ENCODE results near the gene CCDC88C.
"Not testable (repeated sequence)": the region's sequence is repeated elsewhere in the genome, so short reads cannot be mapped to it uniquely, and the experiment has no call there.

The CCDC88C gene

DNA sequence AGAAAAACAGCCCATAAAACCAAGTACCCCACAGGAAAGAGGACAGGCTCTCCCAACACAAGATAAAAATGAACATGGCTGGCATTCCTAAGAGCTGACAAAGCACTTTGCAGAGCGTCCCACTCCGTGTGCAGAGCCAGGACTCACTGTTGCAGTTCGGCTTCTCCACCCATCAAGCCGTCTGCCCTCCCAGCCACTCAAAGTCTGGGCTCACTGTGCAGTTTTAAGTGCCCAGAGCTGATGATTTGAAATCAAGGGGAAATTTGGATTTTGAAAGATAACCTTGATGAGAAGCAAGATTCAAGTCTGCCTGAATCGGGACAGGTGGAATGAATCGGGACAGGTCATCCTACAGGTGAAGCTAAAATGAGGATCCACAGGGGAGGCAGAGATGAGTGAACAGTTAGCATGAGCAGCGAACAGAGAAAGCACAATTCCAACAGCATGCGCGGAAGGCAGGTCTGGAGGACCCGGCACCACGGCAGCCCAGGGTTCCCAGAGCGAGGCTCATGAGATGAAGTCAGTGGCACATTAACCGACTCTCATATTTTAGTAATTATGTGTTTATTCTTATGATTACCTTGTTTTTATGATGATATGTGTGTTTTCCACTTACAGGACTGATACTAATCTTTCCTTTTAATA lies 133.4 kb downstream of the CCDC88C start:
- no peak for DNase-seq

DNA sequence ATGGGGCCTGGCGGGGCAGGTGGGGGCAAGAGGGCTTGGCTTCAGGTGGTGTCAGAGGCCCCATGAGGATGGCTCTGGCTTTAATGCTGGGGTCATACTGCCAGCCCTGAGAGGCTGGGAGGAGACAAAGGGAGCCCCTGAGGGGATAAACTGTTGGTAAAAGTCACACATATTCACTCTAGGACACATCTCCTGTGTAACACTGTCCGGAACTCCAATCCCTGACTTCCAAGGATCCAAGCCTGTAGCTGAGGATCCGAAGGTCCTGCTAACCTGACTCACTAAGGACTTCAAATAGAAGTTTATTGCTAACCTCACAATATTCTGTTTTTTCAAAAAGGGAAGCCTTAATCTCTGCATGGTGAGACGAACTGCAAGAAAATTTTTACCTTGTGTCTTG lies 134.0 kb downstream of the CCDC88C start:
- no peak for DNase-seq

DNA sequence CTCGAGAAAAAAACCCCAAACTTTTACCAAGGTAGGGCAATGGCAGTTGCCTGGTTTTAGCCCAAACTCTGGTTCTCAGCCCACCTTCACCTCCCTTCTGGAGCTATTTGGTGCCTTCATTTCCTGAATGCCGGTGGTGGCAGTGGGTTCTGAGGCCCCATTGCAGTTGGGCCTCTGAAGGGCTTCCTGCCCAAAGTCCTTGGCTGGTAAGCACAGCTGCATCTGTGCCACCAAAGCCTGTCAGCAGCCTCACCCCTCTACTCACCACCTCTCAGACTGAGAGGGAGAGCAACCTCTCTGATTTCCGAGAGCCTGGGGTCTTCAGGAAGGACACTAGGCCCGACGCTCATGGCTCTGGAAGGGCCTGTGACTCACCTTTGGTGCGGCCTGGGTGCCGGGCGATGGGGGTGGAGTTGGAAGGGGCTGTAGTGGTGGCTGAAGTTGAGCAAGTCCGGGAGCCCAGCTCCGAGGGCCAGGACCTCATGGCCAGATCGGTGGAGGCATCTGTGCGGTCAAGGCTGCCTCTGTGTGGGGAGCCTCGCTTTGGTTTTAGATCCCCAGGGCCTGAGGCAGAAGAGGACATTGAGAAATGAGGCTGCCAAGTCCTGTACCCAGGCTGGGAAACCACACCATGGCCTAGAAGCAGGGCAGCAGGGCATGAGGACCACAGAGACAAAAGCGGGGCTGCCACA lies 134.5 kb downstream of the CCDC88C start:
- no peak for DNase-seq

DNA sequence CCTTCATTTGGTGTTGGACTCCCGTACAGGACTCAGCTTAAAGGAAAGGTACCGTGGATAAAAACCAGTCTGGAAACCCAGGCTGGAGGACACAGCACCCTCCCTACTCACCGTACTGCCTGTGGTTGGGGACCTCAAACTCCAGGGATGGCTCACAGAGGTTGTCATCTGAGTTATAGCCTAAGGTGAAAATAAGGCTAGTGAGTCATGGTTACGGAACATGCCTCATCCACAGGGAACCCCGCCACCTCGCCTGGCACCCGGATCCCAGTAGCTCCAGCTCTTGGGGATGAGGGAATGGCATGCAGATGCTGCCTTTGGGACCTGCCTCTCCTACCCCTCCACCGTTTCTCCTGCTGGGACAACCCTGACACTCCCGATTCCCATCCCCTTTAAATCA lies 136.3 kb downstream of the CCDC88C start:
- DNase-seq: no peak

DNA sequence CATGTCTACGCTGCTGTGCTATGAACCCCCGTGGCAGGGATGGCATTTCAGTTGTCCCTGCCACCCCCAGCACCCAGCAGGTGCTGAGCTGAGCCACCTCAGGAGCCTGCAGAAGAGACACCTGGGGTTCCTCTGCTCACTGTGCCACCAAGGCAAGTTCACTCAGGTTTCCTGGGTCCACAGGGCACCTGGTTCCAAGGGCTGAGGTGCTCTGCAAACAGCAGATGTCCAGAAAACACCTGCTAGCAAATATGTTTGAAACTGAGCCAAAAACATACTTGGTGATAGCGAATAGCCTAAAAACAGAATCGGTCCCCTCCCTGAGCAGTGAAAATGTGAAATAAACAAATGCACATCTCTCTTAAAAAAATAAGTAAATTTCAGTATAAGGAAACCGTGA lies 137.5 kb downstream of the CCDC88C start:
- no peak for DNase-seq

DNA sequence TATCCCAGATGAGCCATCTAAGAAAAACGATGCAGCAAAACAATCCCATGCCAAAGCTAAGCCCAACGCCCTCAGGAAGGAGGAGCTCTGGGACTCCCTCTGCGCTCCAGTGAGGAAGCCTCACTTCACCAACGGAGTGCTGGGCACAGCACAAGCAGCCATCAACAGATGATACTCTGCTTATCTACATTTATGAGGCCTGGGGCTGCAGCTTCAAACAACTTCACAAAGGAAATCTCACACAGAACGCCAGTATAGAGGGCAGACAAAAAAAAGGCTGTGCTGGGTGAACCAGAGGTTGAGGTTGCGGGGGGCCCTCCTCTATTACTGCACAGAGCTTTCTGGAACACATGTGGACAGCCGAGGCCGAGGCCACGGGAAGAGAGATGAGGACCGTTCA lies 138.3 kb downstream of the CCDC88C start:
- DNase-seq: no peak

DNA sequence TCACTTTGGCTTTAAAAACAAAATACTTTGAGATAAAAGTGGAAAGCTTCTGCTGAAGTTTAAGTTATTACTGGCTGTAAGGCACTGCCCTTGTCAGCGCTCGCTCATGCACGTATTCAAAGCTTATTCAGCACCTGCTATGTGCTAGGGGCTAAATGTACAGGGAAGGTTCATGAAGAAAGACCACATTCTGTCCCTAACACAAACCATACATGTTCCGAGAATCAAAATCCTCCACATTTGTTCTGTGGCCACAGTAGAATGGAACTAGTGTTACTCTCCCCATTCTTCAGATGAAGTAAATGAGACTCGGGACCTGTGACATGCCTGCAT lies 139.3 kb downstream of the CCDC88C start:
- DNase-seq: no peak

DNA sequence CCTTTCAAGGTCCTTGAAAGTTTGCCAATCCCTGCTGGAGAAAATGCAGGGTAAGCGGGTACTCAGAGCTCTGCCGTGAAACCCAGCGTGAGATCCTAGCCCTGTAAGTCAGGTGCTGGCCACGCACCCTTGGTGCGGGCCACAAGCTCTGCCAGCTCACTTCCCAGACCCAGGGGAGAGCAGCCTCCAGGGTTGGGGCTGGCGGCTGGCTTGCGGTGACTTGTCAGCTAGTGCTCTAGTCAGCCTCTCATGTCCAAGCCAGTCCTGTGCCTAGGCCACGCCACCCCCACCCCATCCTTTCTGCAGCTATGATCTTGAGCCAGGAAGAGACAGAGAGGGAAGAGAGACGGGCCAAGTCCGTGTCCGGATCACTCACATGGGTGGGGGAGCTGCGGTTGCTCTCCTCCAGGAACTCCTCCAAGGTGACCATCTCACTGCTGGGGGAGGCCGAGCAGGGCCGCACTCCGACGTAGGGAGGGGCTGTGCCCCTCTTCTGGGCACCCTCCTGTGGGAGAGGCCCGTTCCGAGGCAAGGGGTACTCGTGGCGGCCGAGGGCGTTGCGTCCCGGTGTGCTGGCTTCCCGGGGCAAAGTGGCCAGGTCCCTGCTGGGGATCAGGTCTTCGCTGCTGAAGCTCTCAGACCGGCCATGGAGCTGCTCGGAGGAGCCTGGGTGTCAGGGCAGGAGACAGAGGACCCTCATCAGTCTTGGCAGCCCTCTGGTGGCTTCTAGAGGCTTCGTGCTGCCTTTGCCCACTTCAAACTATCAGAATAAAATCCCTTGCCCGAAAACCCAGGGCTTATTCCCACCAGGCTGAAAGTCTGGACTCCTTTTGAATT lies 139.9 kb downstream of the CCDC88C start:
- no peak for DNase-seq

DNA sequence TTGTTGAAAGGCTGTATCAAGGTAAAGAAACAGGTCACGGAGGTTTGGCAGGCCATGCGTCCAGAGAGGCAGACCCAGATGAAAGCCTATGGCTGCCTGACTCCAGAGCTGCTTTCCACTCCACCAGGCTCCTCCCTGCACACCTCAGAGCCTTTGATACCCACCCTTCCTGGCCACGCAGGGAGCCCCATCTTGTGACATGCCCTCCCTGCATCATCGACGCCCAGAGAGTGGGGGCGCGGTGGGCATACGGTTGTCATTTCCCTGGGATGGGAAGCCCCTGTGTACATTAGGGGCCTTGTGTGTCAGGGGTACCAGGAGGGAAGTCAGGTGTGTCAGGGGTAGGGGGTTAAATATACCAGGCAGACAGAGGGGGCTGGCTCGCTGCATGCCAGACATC lies 142.8 kb downstream of the CCDC88C start:
- no peak for DNase-seq

DNA sequence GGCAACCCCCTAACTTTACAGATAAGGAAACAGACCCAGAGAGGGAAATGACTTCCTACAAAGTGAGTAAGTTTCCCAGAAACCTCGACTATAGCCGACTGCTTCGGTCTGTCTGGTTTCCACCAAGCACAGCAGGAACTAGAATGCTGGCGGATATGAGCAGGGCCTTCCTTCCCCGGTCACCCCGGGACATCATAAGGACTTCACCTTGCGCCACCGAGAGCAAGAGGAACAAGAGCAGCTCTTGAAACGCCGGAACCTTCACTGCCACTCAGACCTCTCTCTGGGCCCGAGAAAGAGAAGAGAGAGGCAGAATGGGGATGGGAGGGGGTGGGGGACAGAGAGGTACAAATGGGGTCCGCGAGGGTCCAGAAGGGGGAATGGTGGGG lies 143.7 kb downstream of the CCDC88C start:
- no peak for DNase-seq

DNA sequence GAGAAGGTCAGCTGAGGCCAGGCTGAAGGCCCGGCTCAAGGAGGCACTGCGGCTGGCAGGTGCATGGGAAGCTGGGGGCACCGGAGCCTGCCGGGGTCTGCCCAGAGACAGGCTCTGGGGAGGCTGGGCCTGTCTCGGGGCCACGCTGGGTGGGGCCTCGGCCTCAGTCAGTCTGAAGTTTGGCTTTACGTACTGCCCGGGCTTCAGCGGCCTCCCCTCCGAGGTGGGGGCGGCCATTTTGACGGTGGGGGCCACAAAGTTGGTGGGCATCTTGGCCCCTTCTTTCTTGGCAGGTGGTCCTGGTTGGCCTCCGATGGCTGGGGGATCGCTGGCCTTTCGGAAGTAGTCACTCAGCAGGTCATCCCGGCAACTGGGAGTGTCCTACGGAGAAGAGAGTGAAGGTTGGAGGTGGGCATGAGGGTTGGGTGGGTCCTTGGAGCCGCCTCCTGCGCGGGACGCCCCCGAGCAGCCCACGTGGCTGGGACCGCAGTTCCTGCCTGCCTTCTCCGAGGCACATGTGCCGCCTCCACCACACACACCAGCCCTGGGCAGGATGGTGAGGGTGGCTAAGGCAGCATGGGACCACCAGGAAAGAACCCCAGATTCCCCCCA lies 144.2 kb downstream of the CCDC88C start:
- no peak for DNase-seq

DNA sequence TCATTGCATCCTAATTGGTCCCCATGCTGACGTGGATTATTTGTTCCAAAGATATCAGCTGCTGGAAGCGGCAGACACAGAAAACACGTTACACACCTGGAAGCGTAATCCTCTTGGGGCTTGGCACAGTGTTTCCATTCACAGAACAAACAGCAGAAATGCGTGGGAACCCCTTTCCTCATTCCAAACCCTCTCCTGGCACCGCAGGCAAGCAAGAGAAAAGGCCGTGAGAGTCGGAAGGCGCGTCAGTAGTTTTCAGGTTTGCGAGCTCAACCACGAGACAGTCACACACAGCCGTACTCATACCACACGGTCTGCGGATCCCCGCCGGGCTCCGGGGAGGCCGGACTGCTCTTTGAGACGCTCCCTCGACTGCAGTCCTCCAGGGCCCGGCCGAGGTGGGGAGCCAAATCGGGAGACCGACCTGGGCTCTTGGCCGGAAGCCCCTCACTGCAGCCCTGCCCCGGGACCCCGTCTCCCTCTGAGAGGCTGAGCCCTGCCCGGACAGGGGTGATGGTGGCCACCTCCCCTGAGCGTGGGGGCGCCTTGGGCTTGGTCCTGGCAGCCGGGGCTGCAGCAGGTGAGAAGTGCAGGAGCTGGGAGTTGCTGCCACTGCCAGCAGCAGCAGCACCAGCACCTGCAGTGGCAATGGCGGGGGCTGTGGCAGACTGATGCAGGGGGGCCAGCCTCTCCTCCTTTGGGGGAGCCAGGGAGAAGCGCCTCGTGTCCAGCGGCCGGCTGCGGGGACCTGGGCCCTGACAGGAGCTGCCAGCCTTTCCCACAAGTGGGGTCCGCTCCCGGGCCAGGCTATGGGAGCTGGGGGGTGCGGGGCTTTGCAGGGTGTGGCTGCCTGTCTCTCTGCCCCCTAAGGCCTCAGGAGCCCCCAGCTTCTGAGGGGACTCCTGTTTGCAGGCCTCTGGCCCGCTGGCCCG lies 145.0 kb downstream of the CCDC88C start:
- DNase-seq: no peak

DNA sequence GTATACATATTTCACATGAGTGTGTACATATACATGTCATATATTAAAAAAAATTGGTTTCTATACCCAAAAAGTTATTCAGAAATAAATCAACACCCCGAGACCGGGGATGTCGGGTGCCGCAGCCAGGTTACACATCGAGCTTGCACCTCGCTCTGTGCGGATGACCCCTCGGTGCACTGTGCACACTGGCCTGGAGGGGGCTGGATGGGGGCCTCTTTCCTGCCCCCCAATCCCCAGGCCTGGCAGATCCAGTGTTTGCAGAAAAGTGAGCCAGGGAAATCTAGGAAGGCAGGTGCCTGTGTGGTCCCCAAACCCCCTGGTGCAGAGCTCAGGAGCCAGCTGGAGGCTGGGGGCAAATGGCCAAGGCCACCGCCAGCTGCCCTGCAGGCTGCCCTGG lies 146.0 kb downstream of the CCDC88C start:
- no peak for DNase-seq

DNA sequence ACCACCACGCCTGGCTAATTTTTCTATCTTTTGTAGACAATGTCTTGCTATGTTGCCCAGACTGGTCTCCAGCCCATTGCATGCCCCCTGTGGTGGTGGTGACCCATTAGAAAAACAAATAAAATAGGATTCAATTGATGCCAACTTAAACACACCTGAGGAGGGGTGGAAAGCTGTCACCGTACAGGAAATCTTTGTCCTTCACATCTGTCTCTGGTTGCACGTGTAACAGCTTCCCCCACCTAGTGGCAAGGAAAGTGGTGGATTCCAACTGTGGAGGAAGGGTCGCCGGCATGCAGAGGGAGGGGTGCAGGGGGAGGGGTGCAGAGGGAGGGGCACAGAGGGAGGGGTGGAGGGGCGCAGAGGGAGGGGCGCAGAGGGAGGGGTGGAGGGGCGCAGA lies 147.0 kb downstream of the CCDC88C start:
- no peak for DNase-seq

DNA sequence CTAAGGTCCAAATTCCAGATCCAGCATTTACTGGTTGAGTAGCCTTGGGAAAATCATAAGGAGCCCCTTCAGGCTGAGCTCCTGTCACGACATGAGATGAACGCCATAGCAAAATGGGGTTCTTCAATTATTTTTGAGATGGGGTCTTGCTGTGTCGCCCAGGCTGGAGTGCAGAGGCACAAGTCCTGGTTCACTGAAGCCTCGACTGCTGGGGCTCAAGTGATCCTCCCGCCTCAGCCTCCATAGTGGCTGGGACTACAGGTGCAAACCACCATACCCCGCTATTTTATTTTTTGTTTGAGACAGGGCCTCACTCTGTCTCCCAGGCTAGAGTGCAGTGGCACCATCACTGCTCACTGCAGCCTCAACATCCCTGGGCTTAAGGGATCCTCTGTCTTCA lies 147.4 kb downstream of the CCDC88C start:
- DNase-seq: no peak

DNA sequence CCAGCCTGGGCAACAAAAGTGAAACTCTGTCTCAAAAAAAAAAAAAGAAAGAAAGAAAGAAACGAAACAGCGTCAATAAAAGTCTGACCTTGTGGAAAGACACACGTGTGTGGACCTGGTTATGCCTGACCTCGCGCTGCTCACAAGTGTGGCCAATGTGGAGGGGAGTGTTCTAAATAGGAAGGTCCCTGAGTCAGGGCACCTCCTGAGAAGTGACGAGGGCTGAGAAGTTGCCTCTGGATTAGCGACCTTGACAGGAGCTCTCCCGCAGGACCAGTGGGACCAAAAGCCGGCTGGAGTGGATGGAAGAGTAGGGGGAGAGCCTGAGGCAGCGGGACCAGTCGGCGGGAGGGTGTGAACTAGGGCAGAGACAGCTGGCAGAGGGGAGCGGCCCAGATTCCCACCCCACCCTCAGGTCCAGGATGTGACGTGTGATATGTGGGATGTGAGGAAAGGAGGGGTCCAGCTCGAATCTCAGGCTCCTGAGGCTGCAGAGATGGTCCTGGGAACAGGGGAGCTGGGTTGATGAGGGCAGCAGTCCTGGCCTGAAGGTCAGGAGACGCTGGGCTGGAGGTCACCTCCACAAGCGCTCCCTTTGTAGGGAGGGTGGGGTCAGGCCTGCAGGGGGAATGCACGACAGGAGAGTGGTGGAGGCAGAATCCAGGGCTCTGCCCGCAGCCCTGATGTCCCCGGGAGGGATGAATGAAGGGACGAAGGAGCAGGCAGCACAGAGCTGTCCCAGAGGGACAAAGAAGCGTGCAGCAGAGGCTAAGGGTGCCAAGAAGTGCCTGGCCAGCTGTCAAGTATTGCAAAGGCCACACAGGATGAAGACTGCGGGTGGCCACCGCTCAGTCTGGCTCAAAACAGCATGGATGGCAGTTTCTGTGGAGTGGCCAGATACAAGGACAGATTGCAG lies 148.3 kb downstream of the CCDC88C start:
- no peak for DNase-seq

DNA sequence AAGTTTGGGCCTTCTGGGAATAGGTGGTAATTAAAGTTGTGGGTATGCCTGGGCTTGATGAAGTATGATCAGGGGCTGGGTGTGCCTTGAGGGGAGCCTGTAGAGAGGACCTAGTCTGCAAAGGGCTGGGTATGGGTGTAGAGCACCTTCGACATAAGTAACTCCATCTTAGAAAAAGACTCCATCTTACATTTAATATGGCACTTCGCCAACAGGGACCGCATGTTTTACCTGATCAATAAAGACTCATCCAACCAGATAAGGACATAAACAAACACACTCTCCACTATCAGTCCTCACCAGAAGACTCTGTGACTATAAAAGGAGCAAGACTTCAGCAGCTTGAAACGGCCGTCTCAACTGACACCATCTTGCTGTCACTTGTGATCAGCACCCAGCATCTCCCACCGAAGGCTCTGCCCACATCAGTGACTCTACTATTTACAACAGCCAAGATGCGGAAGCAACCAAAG lies 149.6 kb downstream of the CCDC88C start:
- no peak for DNase-seq

DNA sequence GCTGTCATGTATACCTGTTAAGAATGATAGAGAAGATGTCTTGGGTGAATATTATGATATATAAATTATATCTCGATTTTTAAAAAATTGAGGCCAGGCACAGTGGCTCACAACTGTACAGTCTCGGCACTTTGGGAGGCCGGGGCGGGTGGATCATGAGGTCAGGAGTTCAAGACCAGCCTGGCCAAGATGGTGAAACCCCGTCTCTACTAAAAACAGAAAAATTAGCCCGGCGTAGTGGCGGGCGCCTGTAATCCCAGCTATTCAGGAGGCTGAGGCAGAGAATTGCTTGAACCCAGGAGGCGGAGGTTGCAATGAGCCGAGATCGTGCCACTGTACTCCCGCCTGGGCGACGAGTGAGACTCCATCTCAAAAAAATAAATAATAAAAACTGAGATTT lies 151.3 kb downstream of the CCDC88C start:
- DNase-seq: not testable (repeated sequence)

DNA sequence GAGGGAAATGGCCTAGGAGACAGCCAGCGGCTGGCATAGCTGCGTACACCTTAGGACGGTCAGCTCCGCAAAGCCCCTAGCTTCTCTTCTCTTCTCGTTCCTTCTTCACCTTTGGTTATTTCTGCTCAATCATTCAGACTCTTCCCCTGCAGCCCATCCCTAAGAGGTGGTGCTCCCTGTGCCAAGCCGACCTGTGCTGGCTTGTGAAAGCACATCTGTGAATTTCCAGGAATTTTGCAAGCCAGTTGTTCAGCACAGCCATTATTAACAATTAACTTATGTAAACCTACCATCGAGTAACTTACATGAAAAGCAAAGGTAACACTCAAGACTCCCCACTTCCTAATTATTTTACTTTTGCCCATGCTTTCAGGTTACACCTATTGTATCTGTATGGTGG lies 152.2 kb downstream of the CCDC88C start:
- no peak for DNase-seq

DNA sequence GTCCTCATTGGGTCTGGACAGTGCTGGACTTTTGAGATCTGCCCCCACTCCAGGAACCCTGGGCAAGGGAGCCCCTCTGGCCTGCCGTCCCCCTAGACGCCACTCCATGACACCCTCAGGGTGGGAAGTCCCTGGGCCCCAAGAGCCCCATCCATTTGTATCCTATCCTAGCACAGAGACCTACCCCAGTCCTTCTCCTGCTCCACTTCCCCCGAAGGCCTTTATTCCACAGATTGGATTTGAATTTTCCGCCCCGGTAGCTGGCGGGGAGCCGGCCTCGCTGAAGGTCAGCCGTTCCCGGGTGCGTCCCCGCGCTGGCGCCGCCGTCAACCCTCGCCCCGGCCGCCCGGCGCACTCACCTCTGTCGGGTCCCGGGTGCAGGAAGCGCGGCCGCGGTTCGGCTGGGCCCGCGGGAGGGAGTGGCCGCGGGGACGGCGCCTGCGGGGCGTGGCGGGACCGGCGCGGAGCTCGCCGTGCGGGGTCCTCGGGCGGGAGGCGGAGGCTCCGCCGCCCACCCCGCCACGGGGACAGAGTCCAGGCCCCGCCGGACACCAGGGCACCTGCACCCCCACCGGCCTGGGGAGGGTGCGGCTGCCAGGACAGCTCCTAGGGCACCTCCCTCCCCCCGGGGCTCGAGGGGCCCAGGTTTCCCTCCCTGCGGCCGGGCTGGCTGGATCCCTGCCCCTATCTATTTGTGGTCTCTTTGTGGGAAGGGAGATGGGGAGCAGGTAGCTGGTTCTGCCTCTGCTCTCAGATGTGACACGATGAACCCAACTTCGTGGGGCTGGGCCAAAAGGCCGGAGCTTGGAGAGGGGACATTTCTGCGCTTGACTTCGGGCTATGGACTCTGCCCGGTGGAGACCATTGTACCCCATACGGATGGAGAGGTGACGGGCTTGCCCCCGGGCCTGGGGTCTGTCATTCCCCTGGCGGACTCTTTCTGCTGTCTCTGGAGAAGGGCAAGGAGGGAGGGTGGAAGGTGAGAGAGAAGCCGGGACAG lies 153.2 kb downstream of the CCDC88C start:
- DNase-seq: no peak

Measured in T-helper 9 cell (primary cell).